Pancreas (tissue), 10 donors: ENCODE data around the gene BOLA1. TPM values are rescaled to one million over a fixed set of nuclear protein-coding genes. Genes with fewer than 3 reads are reported as not detected.

Experiments
- ATAC-seq, 4 donors: fragments of 200-7000 bp; cut with Tn5 transposase; one replicate each; pipeline versions ENCODE4 v1.8.0 to v1.9.1; 2020; ENCODE audit warnings: mild to moderate bottlenecking in 4 of 4, moderate library complexity in 4 of 4
- DNase-seq, 6 donors: peaks; one replicate each; pipeline ENCODE4 v3.0.0-alpha.2; 2020
- FAIRE-seq: peaks from 2 replicates; lab custom pipeline; 2012; peaks lifted over from hg19 to GRCh38; lab: Jason Lieb, UNC
- H3K27ac ChIP-seq, 4 donors: fragments of 200-600 bp; sonication (generic); 1 replicate in 3 of 4; 2 replicates in 1 of 4; pipeline versions ENCODE4 v1.5.0 to v1.8.0; 2020
- H3K27me3 ChIP-seq, 4 donors: fragments of 200-600 bp; one replicate each; pipeline ENCODE4 v1.8.0; 2021
- H3K36me3 ChIP-seq, 3 donors: fragments of 200-600 bp; sonication (generic) in 1 of 3; one replicate each; pipeline versions ENCODE4 v1.5.0 to v1.8.0; 2020 to 2021
- H3K4me1 ChIP-seq, 3 donors: fragments of 200-600 bp; one replicate each; pipeline ENCODE4 v1.8.0; 2021
- H3K4me3 ChIP-seq, 4 donors: fragments of 200-600 bp; sonication (generic) in 2 of 4; one replicate each; pipeline versions ENCODE4 v1.5.0 to v1.8.0; 2020 to 2021
- H3K9me3 ChIP-seq, 4 donors: fragments of 200-600 bp; one replicate each; pipeline ENCODE4 v1.8.0; 2021
- CTCF ChIP-seq, 4 donors: fragments of 200-600 bp; sonication (generic) in 3 of 4; IDR thresholded peaks; one replicate each; pipeline versions ENCODE4 v1.5.0 to v1.8.0; 2021; ENCODE audit warnings: antibody characterized with exemption in 4 of 4
- WGBS, 2 donors: extraction: QIAGEN DNeasy Blood & Tissue Kit; methylation state at CpG; one replicate each; pipeline ENCODE4 v1.1.7; 2013; 5-methylcytosine and 5-hydroxymethylcytosine counted together
- intact Hi-C, 3 donors: fragments of 100-400 bp; cut with DNase I; formaldehyde crosslinking; loops; one replicate each; pipeline versions ENCODE4 v1.11.1 to v1.14.2; 2022
- polyA plus RNA-seq, 2 donors: library from polyadenylated mRNA; stranded (reverse); fragments of 200-250 nt; gene quantifications; one replicate each; pipeline ENCODE4 v1.2.3, GENCODE V29; 2013
- total RNA-seq, 6 donors: library from RNA; stranded (reverse); fragmentation: NEBNext Ultra II Directional in 4 of 6; extraction: Animal tissue kit (Norgen Biotek cat#: 25700) in 4 of 6; gene quantifications; one replicate each; pipeline versions ENCODE4 v1.2.1 to v1.2.4, GENCODE V29; 2021 to 2023
- donor health status: healthy with polysubstance abuse.
- donor health status: DM: no; HTN: no; CAD: no; lungs with moderate emphysema.
- donor health status: DM: no; HTN: no; CAD: no.
- donor health status: control.
- donor health status: control.
- donor health status: Bipolar disorder and iron deficiency.
- donor health status: DM: yes; HTN: yes; CAD: no.
- donor health status: DM: no; HTN: no; CAD: no.
- donor health status: DM: no; HTN: no; CAD: no.
- donor health status: DM: yes; HTN: yes; CAD: no.

Gene BOLA1
- total and polyA plus RNA-seq, 8 donors: 7.0 to 24.1 (median 8.7) TPM

- FAIRE-seq (peak; percentile 87), DNase-seq (peak; percentile 79 to 89 (median 86)), ATAC-seq (peak; percentile 59 to 72 (median 68))
- Histone ChIP-seq H3K9me3 (no peaks in the 10 kb centered on the region), H3K4me1 (peaks cover 0 to 12% (median 10%) of the 10 kb centered on the region in 3 donors), H3K4me3 (peak overlapping the region; percentile 23 to 64 (median 45)), H3K27me3 (no peaks in the 10 kb centered on the region), H3K36me3 (no peaks in the 10 kb centered on the region), H3K27ac (peak overlapping the region; percentile 99 to 100 (median 99))
- TF ChIP-seq CTCF (IDR thresholded peaks at IDR 0.05): no peak
- intact Hi-C loops: no loop called here
- WGBS, 2 donors: 1% methylated on average over 46 of the region's 46 CpGs
Observed at GRCh38 chr1:149887456-149888246, 11.7 kb upstream of the BOLA1 start.

- no peak for FAIRE-seq
- H3K27me3 ChIP-seq: no peaks in the 10 kb centered on the region
- H3K4me1 ChIP-seq: peaks cover 0 to 12% (median 10%) of the 10 kb centered on the region in 3 donors
- no peaks in the 10 kb centered on the region for H3K36me3 ChIP-seq
- intact Hi-C loops: no loop called here
- TF ChIP-seq CTCF (IDR thresholded peaks at IDR 0.05): peak in 3 of 4 donors; percentile 8 to 38 (median 34)
- 3% methylated on average over 28 of the region's 28 CpGs for WGBS, 2 donors
- H3K4me3 ChIP-seq: peak overlapping the region; percentile 16 to 64 (median 45)
- peak; percentile 75 to 85 (median 80) for DNase-seq
- ATAC-seq: peak; percentile 32 to 48 (median 44)
- no peaks in the 10 kb centered on the region for H3K9me3 ChIP-seq
- H3K27ac ChIP-seq: peak overlapping the region; percentile 99 to 100 (median 99)
Observed at GRCh38 chr1:149888247-149888998, 10.9 kb upstream of the BOLA1 start.

GRCh38 chr1:149888999-149889289 is 10.4 kb upstream of the BOLA1 start:
- peak overlapping the region in 2 of 4 donors; percentile 52 to 64 for H3K4me3 ChIP-seq
- no peak for FAIRE-seq
- WGBS, 2 donors: 16 to 22% methylated on average over 6 of the region's 6 CpGs

GRCh38 chr1:149896575-149896974 is 2.8 kb upstream of the BOLA1 start:
- ATAC-seq (no peak), FAIRE-seq (no peak), DNase-seq (no peak)
- H3K27ac ChIP-seq: no peak overlapping the region
- intact Hi-C loops: no loop called here
- TF ChIP-seq CTCF (IDR thresholded peaks at IDR 0.05): no peak
- WGBS, 2 donors: 93 to 95% methylated on average over 4 of the region's 4 CpGs
- H3K4me1 ChIP-seq: peaks cover 0 to 6% (median 3%) of the 10 kb centered on the region in 3 donors
- no peaks in the 10 kb centered on the region for H3K36me3 ChIP-seq
- no peak overlapping the region for H3K4me3 ChIP-seq
- no peaks in the 10 kb centered on the region for H3K9me3 ChIP-seq
- no peaks in the 10 kb centered on the region for H3K27me3 ChIP-seq

More at GRCh38 chr1:149888999-149889289, 10.4 kb upstream of the BOLA1 start:
- H3K27me3 ChIP-seq: no peaks in the 10 kb centered on the region
- DNase-seq (peak in 4 of 6 donors; percentile 21 to 58 (median 54)), ATAC-seq (no peak)
- no peaks in the 10 kb centered on the region for H3K36me3 ChIP-seq
- TF ChIP-seq CTCF (IDR thresholded peaks at IDR 0.05): no peak
- H3K4me1 ChIP-seq: peaks cover 0 to 12% (median 10%) of the 10 kb centered on the region in 3 donors
- peak overlapping the region in 3 of 4 donors; percentile 99 to 100 (median 99) for H3K27ac ChIP-seq
- no peaks in the 10 kb centered on the region for H3K9me3 ChIP-seq
- intact Hi-C loops: no loop called here
